DOHH2 (cell line): Measurements from ENCODE around the gene RUFY2.

Experiments used
- EZH2phosphoT487 ChIP-seq: fragments of 200-600 bp; sonication (generic); IDR thresholded peaks from 2 replicates; pipeline ENCODE4 v1.6.1; 2017; ENCODE audit warnings: borderline replicate concordance, mild to moderate bottlenecking, antibody characterized with exemption, low read length, moderate library complexity, mixed read lengths
- TF ChIP-seq, protein P1 (sequence below): fragments of 200-600 bp; sonication (generic); IDR thresholded peaks from one replicate; pipeline ENCODE4 v1.5.1; 2014; ENCODE audit warnings: antibody characterized with exemption, mild to moderate bottlenecking, low read depth, low read length; ENCODE audit not compliant: poor library complexity, severe bottlenecking

DNA sequence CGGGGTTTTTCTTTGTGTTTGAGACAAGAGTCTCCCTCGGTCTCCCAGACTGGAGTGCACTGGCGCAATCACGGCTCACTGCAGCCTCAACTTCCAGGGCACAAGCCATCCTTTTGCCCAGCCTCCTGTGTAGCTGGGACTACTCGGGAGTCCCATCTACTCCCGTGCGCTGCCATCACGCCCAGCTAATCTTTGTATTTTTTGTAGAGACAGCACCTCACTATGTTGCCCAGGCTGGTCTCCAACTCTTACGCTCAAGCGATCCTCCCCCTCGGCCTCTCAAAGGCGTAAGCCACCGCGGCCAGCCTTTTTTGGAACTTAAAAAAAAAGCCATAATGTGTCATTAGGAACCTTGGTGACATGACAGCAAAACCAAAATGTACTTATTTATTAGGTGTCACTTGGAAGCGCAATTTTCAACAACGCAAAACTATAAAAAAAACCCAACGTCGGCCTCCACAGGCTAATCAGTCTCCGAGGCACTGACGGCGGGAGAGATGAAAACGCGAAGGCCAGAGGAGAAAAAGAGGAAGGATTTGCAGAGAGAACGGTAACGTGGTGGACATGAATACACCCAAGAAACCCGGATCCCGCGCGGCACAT lies 76.1 kb downstream of the RUFY2 start:
- TF ChIP-seq, protein P1, sequence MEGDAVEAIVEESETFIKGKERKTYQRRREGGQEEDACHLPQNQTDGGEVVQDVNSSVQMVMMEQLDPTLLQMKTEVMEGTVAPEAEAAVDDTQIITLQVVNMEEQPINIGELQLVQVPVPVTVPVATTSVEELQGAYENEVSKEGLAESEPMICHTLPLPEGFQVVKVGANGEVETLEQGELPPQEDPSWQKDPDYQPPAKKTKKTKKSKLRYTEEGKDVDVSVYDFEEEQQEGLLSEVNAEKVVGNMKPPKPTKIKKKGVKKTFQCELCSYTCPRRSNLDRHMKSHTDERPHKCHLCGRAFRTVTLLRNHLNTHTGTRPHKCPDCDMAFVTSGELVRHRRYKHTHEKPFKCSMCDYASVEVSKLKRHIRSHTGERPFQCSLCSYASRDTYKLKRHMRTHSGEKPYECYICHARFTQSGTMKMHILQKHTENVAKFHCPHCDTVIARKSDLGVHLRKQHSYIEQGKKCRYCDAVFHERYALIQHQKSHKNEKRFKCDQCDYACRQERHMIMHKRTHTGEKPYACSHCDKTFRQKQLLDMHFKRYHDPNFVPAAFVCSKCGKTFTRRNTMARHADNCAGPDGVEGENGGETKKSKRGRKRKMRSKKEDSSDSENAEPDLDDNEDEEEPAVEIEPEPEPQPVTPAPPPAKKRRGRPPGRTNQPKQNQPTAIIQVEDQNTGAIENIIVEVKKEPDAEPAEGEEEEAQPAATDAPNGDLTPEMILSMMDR = no peak
- no peak for TF ChIP-seq EZH2phosphoT487
